A549 (cell line): Measurements from ENCODE around the gene DTNA. TPM values are rescaled to one million over a fixed set of nuclear protein-coding genes. Genes with fewer than 3 reads are reported as not detected.

ENCODE experiments used
- ATAC-seq, 2 experiments: fragments of 200-7000 bp in 1 of 2; fragments of >200 bp in 1 of 2; cut with Nextera tagmentation in 1 of 2; cut with Tn5 transposase in 1 of 2; 3 replicates each; pipeline versions ENCODE4 v1.8.0 to v1.9.1; 2018 to 2020; ENCODE audit warnings: mild to moderate bottlenecking in 1 of 2, moderate library complexity in 1 of 2
- CTCF ChIA-PET: fragments of 300-600 bp; sonication (Branson Sonifier 250); formaldehyde crosslinking; extraction: SDS; loops from one replicate; lab custom pipeline; 2021; ENCODE audit warnings: antibody characterized with exemption, inconsistent platforms; lab: Yijun Ruan, JAX
- POLR2A ChIA-PET: fragments of 350-600 bp; formaldehyde crosslinking; extraction: SDS; loops from one replicate; lab custom pipeline; 2021; ENCODE audit warnings: antibody characterized with exemption, inconsistent platforms; lab: Yijun Ruan, JAX
- DNase-seq, 2 experiments: peaks; one replicate each; pipeline versions ENCODE4 v3.0.0 to v3.0.0-alpha.2; 2011 to 2016; ENCODE audit warnings: low read depth in 1 of 2, low spot score in 1 of 2
- FAIRE-seq: peaks from 2 replicates; lab custom pipeline; 2011; peaks lifted over from hg19 to GRCh38; lab: Jason Lieb, UNC
- H3K27ac ChIP-seq, 2 experiments: fragments of >200 bp; sonication (Bioruptor Twin); formaldehyde crosslinking; 3 replicates each; pipeline ENCODE4 v1.5.1; 2016 to 2017
- H3K4me1 ChIP-seq: fragments of >200 bp; sonication (Bioruptor Twin); formaldehyde crosslinking; 3 replicates; pipeline ENCODE4 v1.6.1; 2016
- H3K4me2 ChIP-seq: fragments of >200 bp; sonication (Bioruptor Twin); formaldehyde crosslinking; 3 replicates; pipeline ENCODE4 v1.6.1; 2016
- H3K4me3 ChIP-seq: fragments of >200 bp; sonication (Bioruptor Twin); formaldehyde crosslinking; 3 replicates; pipeline ENCODE4 v1.5.1; 2016
- H3K9me3 ChIP-seq: fragments of >200 bp; sonication (Bioruptor Twin); formaldehyde crosslinking; 3 replicates; pipeline ENCODE4 v1.6.1; 2016
- ATOH8 ChIP-seq: fragments of 250-450 bp; sonication (Bioruptor Pico); IDR thresholded peaks from 2 replicates; pipeline ENCODE4 v1.5.0; 2020; ENCODE audit warnings: low read depth, mild to moderate bottlenecking, moderate library complexity
- BCL3 ChIP-seq: fragments of >200 bp; sonication (Bioruptor Twin); formaldehyde crosslinking; IDR thresholded peaks from 3 replicates; pipeline ENCODE4 v1.6.1; 2016
- BHLHE40 ChIP-seq: IDR thresholded peaks from 2 replicates; pipeline ENCODE4 v1.6.1; 2012; ENCODE audit warnings: low read depth, low read length, inconsistent platforms
- CBX8 ChIP-seq: fragments of 200-600 bp; sonication (generic); IDR thresholded peaks from 2 replicates; pipeline ENCODE4 v1.6.1; 2016
- ESRRA ChIP-seq: fragments of 150-350 bp; IDR thresholded peaks from 2 replicates; pipeline ENCODE4 v1.6.1; 2014; ENCODE audit warnings: mild to moderate bottlenecking, low read length, borderline replicate concordance
- FOSL2 ChIP-seq, 2 experiments: fragments of 450-650 bp in 1 of 2; fragments of >200 bp in 1 of 2; sonication (Bioruptor Twin) in 1 of 2; formaldehyde crosslinking; IDR thresholded peaks; 2 replicates each; pipeline versions ENCODE4 v1.5.0 to v1.6.1; 2016 to 2020; ENCODE audit warnings: mild to moderate bottlenecking in 1 of 2, moderate library complexity in 1 of 2
- FOXS1 ChIP-seq: fragments of 250-450 bp; sonication (Bioruptor Pico); IDR thresholded peaks from 2 replicates; pipeline ENCODE4 v1.5.0; 2020; ENCODE audit warnings: mild to moderate bottlenecking, moderate library complexity
- GATA3 ChIP-seq: IDR thresholded peaks from 2 replicates; pipeline ENCODE4 v1.6.1; 2012; ENCODE audit warnings: borderline replicate concordance
- HMGXB4 ChIP-seq: fragments of 250-450 bp; sonication (Bioruptor Pico); IDR thresholded peaks from 2 replicates; pipeline ENCODE4 v1.5.0; 2021; ENCODE audit warnings: mild to moderate bottlenecking, moderate library complexity, borderline replicate concordance
- HOXB13 ChIP-seq: fragments of 250-450 bp; sonication (Bioruptor Pico); IDR thresholded peaks from 2 replicates; pipeline ENCODE4 v1.5.0; 2020; ENCODE audit warnings: low read depth, mild to moderate bottlenecking, moderate library complexity
- HOXB5 ChIP-seq: fragments of 250-450 bp; sonication (Bioruptor Pico); IDR thresholded peaks from 2 replicates; pipeline ENCODE4 v1.5.0; 2020; ENCODE audit warnings: mild to moderate bottlenecking, moderate library complexity
- JUNB ChIP-seq: fragments of >200 bp; sonication (Bioruptor Twin); formaldehyde crosslinking; IDR thresholded peaks from 2 replicates; pipeline ENCODE4 v1.6.1; 2016
- KDM1A ChIP-seq: fragments of 200-600 bp; sonication (generic); IDR thresholded peaks from 2 replicates; pipeline ENCODE4 v1.6.1; 2016; ENCODE audit warnings: low read depth, mild to moderate bottlenecking
- NFE2L2 ChIP-seq: fragments of 150-350 bp; conservative IDR thresholded peaks from 2 replicates; pipeline ENCODE4 v1.6.1; 2014; ENCODE audit warnings: low read length
- NPAS2 ChIP-seq: fragments of 250-450 bp; sonication (Bioruptor Pico); IDR thresholded peaks from 2 replicates; pipeline ENCODE4 v1.8.0; 2022; ENCODE audit warnings: mild to moderate bottlenecking, moderate library complexity, borderline replicate concordance
- NR3C1 ChIP-seq: fragments of >200 bp; sonication (Bioruptor Twin); formaldehyde crosslinking; IDR thresholded peaks from 3 replicates; pipeline ENCODE4 v1.6.1; 2017
- RAD21 ChIP-seq, 2 experiments: fragments of >200 bp in 1 of 2; sonication (Bioruptor Twin) in 1 of 2; formaldehyde crosslinking in 1 of 2; IDR thresholded peaks in 1 of 2; conservative IDR thresholded peaks in 1 of 2; 2 replicates in 1 of 2; 3 replicates in 1 of 2; pipeline ENCODE4 v1.6.1; 2012 to 2018; ENCODE audit warnings: inconsistent platforms in 1 of 2
- RCOR1 ChIP-seq: fragments of 150-350 bp; IDR thresholded peaks from 2 replicates; pipeline ENCODE4 v1.6.1; 2014; ENCODE audit warnings: antibody characterized with exemption, low read length, low read depth
- REST ChIP-seq: fragments of 200-600 bp; sonication (generic); IDR thresholded peaks from 2 replicates; pipeline ENCODE4 v1.6.1; 2016; ENCODE audit warnings: antibody characterized with exemption, mild to moderate bottlenecking, moderate library complexity
- RFX5 ChIP-seq: fragments of 450-650 bp; IDR thresholded peaks from 2 replicates; pipeline ENCODE4 v1.7.1; 2014; ENCODE audit warnings: antibody characterized with exemption, mild to moderate bottlenecking, moderate library complexity
- RNF2 ChIP-seq: fragments of 200-600 bp; sonication (generic); IDR thresholded peaks from 2 replicates; pipeline ENCODE4 v1.6.1; 2016; ENCODE audit warnings: low read depth, mild to moderate bottlenecking, antibody characterized with exemption, moderate library complexity, borderline replicate concordance
- SMC3 ChIP-seq: fragments of >200 bp; sonication (Bioruptor Twin); formaldehyde crosslinking; IDR thresholded peaks from 3 replicates; pipeline ENCODE4 v1.6.1; 2018; ENCODE audit warnings: inconsistent platforms
- SREBF2 ChIP-seq: fragments of 450-650 bp; IDR thresholded peaks from 2 replicates; pipeline ENCODE4 v1.6.1; 2014; ENCODE audit warnings: mild to moderate bottlenecking, moderate library complexity
- TFCP2L1 ChIP-seq: fragments of 250-450 bp; sonication (Bioruptor Pico); IDR thresholded peaks from 2 replicates; pipeline ENCODE4 v1.5.0; 2021; ENCODE audit warnings: mild to moderate bottlenecking
- TP53 ChIP-seq: fragments of 250-450 bp; sonication (Bioruptor Pico); IDR thresholded peaks from 2 replicates; pipeline ENCODE4 v1.5.0; 2021; ENCODE audit warnings: mild to moderate bottlenecking, moderate library complexity
- ZC3H11A ChIP-seq: fragments of 450-650 bp; IDR thresholded peaks from 2 replicates; pipeline ENCODE4 v1.6.1; 2014; ENCODE audit warnings: antibody characterized with exemption, mild to moderate bottlenecking
- ZFP36 ChIP-seq: fragments of 450-650 bp; IDR thresholded peaks from 2 replicates; pipeline ENCODE4 v1.6.1; 2014; ENCODE audit warnings: borderline replicate concordance; ENCODE audit not compliant: partially characterized antibody
- WGBS: methylation state at CpG from one replicate; pipeline ENCODE4 v1.1.6; 2017; ENCODE audit errors: missing lambda C conversion rate; 5-methylcytosine and 5-hydroxymethylcytosine counted together
- polyA plus RNA-seq, 4 experiments: library from polyadenylated mRNA; depleted of rRNA in 3 of 4; stranded (reverse); fragments of >200 nt; fragmentation: RNase III in 1 of 4; extraction: RNeasy Plus Mini Kit Qiagen cat#74134 plus additional on column Dnase treatment in 1 of 4; gene quantifications; 2 replicates in 3 of 4; 3 replicates in 1 of 4; pipeline ENCODE4 v1.2.3, GENCODE V29; 2011 to 2017

Gene DTNA
- polyA plus RNA-seq, 2 of the 4 experiments (the other 2 are of a cell fraction) = 0.12 TPM; not detected in 1

GRCh38 chr18:34796035-34796657, 86.0 kb downstream of the DTNA start:
- TF ChIP-seq REST (no peak), ATOH8 (no peak)
- ChIA-PET POLR2A (no interaction called here), CTCF (interaction anchor here (0.7 kb wide), 1 partner anchor 142 kb away, joined by 3 read pairs; no protein-coding TSS in a partner anchor)
- H3K27ac ChIP-seq = no peak overlapping the region
- H3K4me2 ChIP-seq = no peak overlapping the region
- FAIRE-seq = no peak
- ATAC-seq = no peak
- H3K4me3 ChIP-seq = no peak overlapping the region
- 30% methylated on average over 7 of the region's 7 CpGs for WGBS
- H3K4me1 ChIP-seq = no peaks in the 10 kb centered on the region
- DNase-seq = no peak
- no peaks in the 10 kb centered on the region for H3K9me3 ChIP-seq

- TF ChIP-seq NFE2L2 = no peak
- no peak for TF ChIP-seq ESRRA
- TF ChIP-seq BHLHE40 = no peak
- no peak for TF ChIP-seq FOSL2 (IDR thresholded peaks at IDR 0.05)
- no peak for TF ChIP-seq FOSL2 (CRISPR knock-in tag; IDR thresholded peaks at IDR 0.05)
- no peak for TF ChIP-seq RAD21 (conservative IDR thresholded peaks at IDR 0.05 in 1 of 2, IDR thresholded peaks at IDR 0.05 in 1 of 2)
- TF ChIP-seq FOXS1 (CRISPR knock-in tag) = no peak
- TF ChIP-seq BCL3 = no peak
- POLR2A ChIA-PET = no interaction called here
- Histone ChIP-seq H3K4me2 (no peak overlapping the region), H3K4me1 (no peaks in the 10 kb centered on the region), H3K27ac (no peak overlapping the region), H3K4me3 (no peak overlapping the region), H3K9me3 (no peaks in the 10 kb centered on the region)
- ATAC-seq (no peak), FAIRE-seq (no peak), DNase-seq (no peak)
- CTCF ChIA-PET = no interaction called here
- 45% methylated on average over 4 of the region's 4 CpGs for WGBS
These were observed 89.2 kb downstream of the DTNA start for GRCh38 chr18:34799291-34799690.

- ChIA-PET POLR2A (no interaction called here), CTCF (no interaction called here)
- TF ChIP-seq ZC3H11A (no peak), RCOR1 (no peak), GATA3 (no peak), HMGXB4 (CRISPR knock-in tag) (no peak), SMC3 (no peak), JUNB (no peak), NPAS2 (CRISPR knock-in tag) (no peak), NR3C1 (no peak), TP53 (CRISPR knock-in tag) (no peak), KDM1A (no peak), CBX8 (no peak), RAD21 (conservative IDR thresholded peaks at IDR 0.05 in 1 of 2, IDR thresholded peaks at IDR 0.05 in 1 of 2) (no peak), ZFP36 (no peak), TFCP2L1 (CRISPR knock-in tag) (no peak), HOXB5 (CRISPR knock-in tag) (no peak), HOXB13 (no peak), RNF2 (no peak), RFX5 (no peak), FOSL2 (IDR thresholded peaks at IDR 0.05) (no peak), FOSL2 (CRISPR knock-in tag; IDR thresholded peaks at IDR 0.05) (no peak), SREBF2 (no peak)
- no peaks in the 10 kb centered on the region for H3K4me1 ChIP-seq
- no peak overlapping the region for H3K4me3 ChIP-seq
- ATAC-seq (no peak), FAIRE-seq (no peak), DNase-seq (no peak)
- 15% methylated on average over 1 of the region's 1 CpG for WGBS
- H3K4me2 ChIP-seq = no peak overlapping the region
- no peaks in the 10 kb centered on the region for H3K9me3 ChIP-seq
- no peak overlapping the region for H3K27ac ChIP-seq
These were observed 90.3 kb downstream of the DTNA start for GRCh38 chr18:34800381-34800780.
